Testis (tissue), 3 donors: ENCODE measurements around the gene LEPROT. TPM values are rescaled to one million over a fixed set of nuclear protein-coding genes. Genes with fewer than 3 reads are reported as not detected.

Experiments used
- DNase-seq: peaks from one replicate; pipeline ENCODE4 v3.0.0-alpha.2; 2019
- H3K27ac ChIP-seq, 2 donors: fragments of 200-600 bp; sonication (generic); one replicate each; pipeline ENCODE4 v1.5.1; 2019
- H3K27me3 ChIP-seq: fragments of 200-600 bp; sonication (generic); one replicate; pipeline ENCODE4 v1.5.1; 2019
- H3K36me3 ChIP-seq: fragments of 200-600 bp; sonication (generic); one replicate; pipeline ENCODE4 v1.5.1; 2017; ENCODE audit warnings: low read depth; ENCODE audit errors: missing control alignments
- H3K4me1 ChIP-seq: fragments of 200-600 bp; sonication (generic); one replicate; pipeline ENCODE4 v1.5.1; 2019
- H3K4me3 ChIP-seq, 2 donors: fragments of 200-600 bp; sonication (generic); one replicate each; pipeline ENCODE4 v1.5.1; 2017 to 2019
- H3K9me3 ChIP-seq: fragments of 200-600 bp; sonication (generic); one replicate; pipeline ENCODE4 v1.5.1; 2017
- POLR2A ChIP-seq: fragments of 450-650 bp; IDR thresholded peaks from one replicate; pipeline ENCODE4 v1.6.1; 2017; ENCODE audit warnings: antibody characterized with exemption, mild to moderate bottlenecking, moderate library complexity
- WGBS, 2 donors: methylation state at CpG; one replicate each; pipeline ENCODE4 v1.1.5; 2018; 5-methylcytosine and 5-hydroxymethylcytosine counted together
- intact Hi-C: fragments of 100-400 bp; cut with DNase I; formaldehyde crosslinking; loops from one replicate; pipeline ENCODE4 v1.15.1; 2023; ENCODE audit warnings: low total_unique reads
- polyA plus RNA-seq: library from polyadenylated mRNA; stranded (reverse); fragments of 350-450 nt; fragmentation: Illumina TruSeq; extraction: RNeasy Lipid Tissue Mini Kit (QIAGEN cat#74804); gene quantifications from one replicate; pipeline ENCODE4 v1.2.3, GENCODE V29; 2014; ENCODE audit warnings: low read depth, low replicate concordance; ENCODE audit not compliant: insufficient read depth
- total RNA-seq, 2 donors: library from RNA; depleted of rRNA; stranded (reverse); fragments of >200 nt; gene quantifications; one replicate each; pipeline ENCODE4 v1.2.3, GENCODE V29; 2016
- TF ChIP-seq, protein P1 (sequence below), 3 experiments: fragments of 450-650 bp in 2 of 3; fragments of 200-600 bp in 1 of 3; sonication (generic) in 1 of 3; IDR thresholded peaks; one replicate each; pipeline ENCODE4 v1.5.1; 2016 to 2019; ENCODE audit warnings: antibody characterized with exemption in 3 of 3, mild to moderate bottlenecking in 2 of 3, moderate library complexity in 1 of 3

Gene LEPROT
- total and polyA plus RNA-seq, 3 donors from 2014 or later, result 38.0 to 58.0 (median 55.0) TPM

DNA sequence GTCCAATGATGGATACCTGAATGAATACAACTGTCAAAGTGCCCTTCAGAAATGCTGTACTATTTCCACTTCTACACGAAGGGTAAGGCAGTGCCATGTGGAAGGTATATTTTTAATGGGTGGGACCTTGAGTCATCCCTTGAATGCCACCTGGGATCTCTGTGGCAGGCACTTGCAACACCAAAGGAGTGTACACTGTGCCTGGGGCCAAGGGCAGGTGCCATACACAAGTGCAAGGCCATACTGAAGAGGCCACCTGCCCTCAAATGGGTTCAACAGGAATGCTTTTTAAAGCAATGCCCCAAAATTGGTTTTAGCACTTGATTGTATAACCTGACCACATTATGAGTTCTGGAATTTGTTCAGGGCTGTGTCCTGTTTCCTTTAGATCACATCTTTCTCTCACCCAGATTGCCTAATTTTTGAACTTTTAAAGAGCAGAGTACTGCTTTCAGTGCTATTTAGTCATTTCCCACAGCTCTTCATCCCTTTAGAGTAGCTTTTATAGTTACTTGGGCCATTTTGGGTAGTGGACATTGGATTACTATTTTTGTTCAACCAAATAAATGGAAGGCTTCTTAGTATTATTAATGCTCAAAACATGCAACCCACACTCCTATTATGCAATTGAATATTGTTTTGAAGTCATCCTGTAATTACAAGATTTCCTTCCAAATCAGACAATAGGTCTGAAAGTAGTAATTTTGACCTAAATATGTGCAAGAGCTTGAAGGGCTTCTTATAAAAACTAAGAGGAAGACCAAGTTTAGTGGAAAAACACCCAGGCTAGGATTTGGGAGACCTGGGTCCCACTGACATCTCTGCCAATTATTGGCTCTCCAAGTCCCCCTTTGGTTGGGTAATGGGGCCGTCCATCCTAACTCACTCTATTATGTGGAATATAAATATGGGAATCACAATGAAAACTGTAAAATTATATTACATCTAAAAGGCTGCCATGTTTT lies 57.2 kb downstream of the LEPROT start:
- H3K27ac ChIP-seq, result no peak overlapping the region
- intact Hi-C loops, result no loop called here
- WGBS, 2 donors, result 73 to 93% methylated on average over 2 of the region's 2 CpGs

DNA sequence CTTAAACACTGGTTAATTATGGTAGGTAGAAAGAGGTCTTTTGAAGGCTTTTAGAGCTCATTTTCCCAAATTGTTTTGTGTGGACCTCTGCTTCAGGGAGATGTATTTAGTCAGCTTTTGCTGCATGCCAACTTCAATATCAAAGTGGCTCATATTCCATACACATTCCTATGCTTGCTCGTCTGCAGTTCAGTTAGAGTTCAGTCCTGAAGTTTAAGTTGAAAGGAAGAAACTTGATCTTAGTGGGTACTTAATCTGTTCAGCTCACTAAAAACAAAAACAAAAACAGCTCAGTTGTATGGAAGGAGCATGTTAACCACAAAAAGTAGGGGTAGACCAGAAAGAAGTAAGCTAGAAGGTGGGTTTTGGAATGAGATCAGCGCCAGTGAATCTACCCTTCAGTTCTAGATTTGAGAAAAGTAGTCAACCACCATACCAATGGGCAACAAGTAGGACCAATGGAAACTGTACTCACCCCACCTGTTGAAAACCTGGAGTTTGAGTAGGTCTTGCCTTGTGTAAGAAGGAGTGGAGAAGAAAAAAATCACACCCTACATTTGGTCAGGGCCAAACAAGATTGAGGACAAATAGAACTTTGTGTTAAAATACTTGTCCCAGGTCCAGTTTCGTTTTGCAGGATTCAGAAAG lies 58.0 kb downstream of the LEPROT start:
- 69 to 74% methylated on average over 3 of the region's 3 CpGs for WGBS, 2 donors
- H3K27ac ChIP-seq, result no peak overlapping the region

More for the DNA sequence above, 57.2 kb downstream of the LEPROT start:
- Histone ChIP-seq H3K4me3 (no peak overlapping the region), H3K9me3 (no peaks in the 10 kb centered on the region), H3K36me3 (no peaks in the 10 kb centered on the region), H3K27me3 (no peaks in the 10 kb centered on the region), H3K4me1 (no peaks in the 10 kb centered on the region)
- TF ChIP-seq POLR2A, result no peak
- TF ChIP-seq, protein P1, sequence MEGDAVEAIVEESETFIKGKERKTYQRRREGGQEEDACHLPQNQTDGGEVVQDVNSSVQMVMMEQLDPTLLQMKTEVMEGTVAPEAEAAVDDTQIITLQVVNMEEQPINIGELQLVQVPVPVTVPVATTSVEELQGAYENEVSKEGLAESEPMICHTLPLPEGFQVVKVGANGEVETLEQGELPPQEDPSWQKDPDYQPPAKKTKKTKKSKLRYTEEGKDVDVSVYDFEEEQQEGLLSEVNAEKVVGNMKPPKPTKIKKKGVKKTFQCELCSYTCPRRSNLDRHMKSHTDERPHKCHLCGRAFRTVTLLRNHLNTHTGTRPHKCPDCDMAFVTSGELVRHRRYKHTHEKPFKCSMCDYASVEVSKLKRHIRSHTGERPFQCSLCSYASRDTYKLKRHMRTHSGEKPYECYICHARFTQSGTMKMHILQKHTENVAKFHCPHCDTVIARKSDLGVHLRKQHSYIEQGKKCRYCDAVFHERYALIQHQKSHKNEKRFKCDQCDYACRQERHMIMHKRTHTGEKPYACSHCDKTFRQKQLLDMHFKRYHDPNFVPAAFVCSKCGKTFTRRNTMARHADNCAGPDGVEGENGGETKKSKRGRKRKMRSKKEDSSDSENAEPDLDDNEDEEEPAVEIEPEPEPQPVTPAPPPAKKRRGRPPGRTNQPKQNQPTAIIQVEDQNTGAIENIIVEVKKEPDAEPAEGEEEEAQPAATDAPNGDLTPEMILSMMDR (IDR thresholded peaks at IDR 0.05), result no peak
- no peak for DNase-seq

GRCh38 chr1:65479554-65480204 lies 59.2 kb downstream of the LEPROT start:
- intact Hi-C loops, result no loop called here
- Histone ChIP-seq H3K4me1 (no peaks in the 10 kb centered on the region), H3K27me3 (no peaks in the 10 kb centered on the region), H3K4me3 (no peak overlapping the region), H3K27ac (no peak overlapping the region), H3K36me3 (no peaks in the 10 kb centered on the region), H3K9me3 (no peaks in the 10 kb centered on the region)
- DNase-seq, result no peak
- WGBS, 2 donors, result 79 to 95% methylated on average over 4 of the region's 4 CpGs
- TF ChIP-seq, protein P1 (IDR thresholded peaks at IDR 0.05), result no peak
- no peak for TF ChIP-seq POLR2A

More for the DNA sequence above, 58.0 kb downstream of the LEPROT start:
- Histone ChIP-seq H3K4me3 (no peak overlapping the region), H3K27me3 (no peaks in the 10 kb centered on the region), H3K4me1 (no peaks in the 10 kb centered on the region), H3K9me3 (no peaks in the 10 kb centered on the region), H3K36me3 (no peaks in the 10 kb centered on the region)
- intact Hi-C loops, result no loop called here
- no peak for TF ChIP-seq POLR2A
- TF ChIP-seq, protein P1 (IDR thresholded peaks at IDR 0.05), result no peak
- DNase-seq, result no peak

DNA sequence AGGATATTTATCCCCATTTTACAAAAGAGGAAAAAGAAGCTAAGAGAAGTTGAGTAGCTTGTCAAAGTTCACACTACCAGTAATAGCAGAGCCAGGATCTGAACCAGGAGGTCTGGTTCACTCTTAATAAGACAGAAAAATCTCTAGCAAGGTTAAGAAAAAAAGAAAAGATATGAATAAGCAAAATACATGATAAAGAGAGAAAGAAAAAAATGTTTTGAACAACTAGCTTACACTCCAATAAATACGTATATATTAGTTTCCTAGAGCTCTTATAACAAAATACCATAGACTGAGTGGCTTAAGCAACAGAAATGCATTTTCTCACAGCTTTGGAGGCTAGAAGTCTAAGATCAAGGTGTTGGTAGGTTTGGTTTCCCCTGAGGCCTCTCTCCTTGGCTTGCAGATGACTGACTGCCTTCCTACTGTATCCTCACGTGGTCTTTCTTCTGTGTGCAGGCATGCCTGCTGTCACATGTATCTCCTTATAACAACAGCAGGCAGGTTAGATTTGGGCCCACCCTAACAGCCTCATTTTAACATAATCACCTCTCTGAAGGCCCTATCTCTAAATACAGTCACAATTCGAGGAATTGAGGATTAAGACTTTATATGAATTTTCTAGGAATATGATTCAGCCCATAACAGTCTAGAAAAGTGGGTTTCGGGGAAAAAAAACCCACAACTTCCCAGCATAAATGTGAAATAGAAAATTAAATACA lies 60.4 kb downstream of the LEPROT start:
- no peak for TF ChIP-seq POLR2A
- TF ChIP-seq, protein P1 (IDR thresholded peaks at IDR 0.05), result no peak
- Histone ChIP-seq H3K9me3 (no peaks in the 10 kb centered on the region), H3K27me3 (no peaks in the 10 kb centered on the region), H3K27ac (no peak overlapping the region), H3K4me3 (no peak overlapping the region), H3K36me3 (no peaks in the 10 kb centered on the region), H3K4me1 (no peaks in the 10 kb centered on the region)
- WGBS, 2 donors, result 89 to 91% methylated on average over 4 of the region's 4 CpGs
- intact Hi-C loops, result no loop called here
- no peak for DNase-seq
